Endothelial cell of hepatic sinusoid (primary cell): ENCODE measurements around the gene MBD5.

Source experiments
- in situ Hi-C: cut with HindIII; loops from 2 replicates; pipeline ENCODE4 v1.10.0; 2017; ENCODE audit warnings: low sequenced_read_pairs

The MBD5 gene

GRCh38 chr2:148108385-148108784 is 87.5 kb downstream of the MBD5 start:
- in situ Hi-C loops, result no loop called here

GRCh38 chr2:148110184-148110583 is 89.3 kb downstream of the MBD5 start:
- in situ Hi-C loops, result no loop called here

GRCh38 chr2:148122788-148123187 is 101.9 kb downstream of the MBD5 start:
- in situ Hi-C loops, result no loop called here

- in situ Hi-C loops, result no loop called here
These were observed 103.4 kb downstream of the MBD5 start for GRCh38 chr2:148124271-148124670.

- in situ Hi-C loops, result no loop called here
These were observed 109.7 kb downstream of the MBD5 start for GRCh38 chr2:148130581-148130980.

GRCh38 chr2:148132412-148132811 is 111.5 kb downstream of the MBD5 start:
- in situ Hi-C loops, result no loop called here

- in situ Hi-C loops, result no loop called here
These were observed 114.8 kb downstream of the MBD5 start for GRCh38 chr2:148135705-148136104.

GRCh38 chr2:148136441-148136840 is 115.5 kb downstream of the MBD5 start:
- in situ Hi-C loops, result no loop called here

- in situ Hi-C loops, result no loop called here
These were observed 141.1 kb downstream of the MBD5 start for GRCh38 chr2:148161909-148162435.

GRCh38 chr2:148162871-148163270 is 142.0 kb downstream of the MBD5 start:
- in situ Hi-C loops, result no loop called here

GRCh38 chr2:148165975-148166374 is 145.1 kb downstream of the MBD5 start:
- in situ Hi-C loops, result no loop called here

- in situ Hi-C loops, result no loop called here
These were observed 146.4 kb downstream of the MBD5 start for GRCh38 chr2:148167241-148167766.

GRCh38 chr2:148167855-148168254 is 147.0 kb downstream of the MBD5 start:
- in situ Hi-C loops, result no loop called here

GRCh38 chr2:148172131-148172753 is 151.4 kb downstream of the MBD5 start:
- in situ Hi-C loops, result no loop called here

- in situ Hi-C loops, result no loop called here
These were observed 152.3 kb downstream of the MBD5 start for GRCh38 chr2:148173168-148173567.

- in situ Hi-C loops, result no loop called here
These were observed 156.7 kb downstream of the MBD5 start for GRCh38 chr2:148177559-148177958.

GRCh38 chr2:148179724-148180123 is 158.8 kb downstream of the MBD5 start:
- in situ Hi-C loops, result no loop called here

GRCh38 chr2:148184976-148185375 is 164.1 kb downstream of the MBD5 start:
- in situ Hi-C loops, result no loop called here

- in situ Hi-C loops, result no loop called here
These were observed 174.0 kb downstream of the MBD5 start for GRCh38 chr2:148194882-148195281.

- in situ Hi-C loops, result no loop called here
These were observed 180.4 kb downstream of the MBD5 start for GRCh38 chr2:148201075-148202004.

GRCh38 chr2:148202237-148202636 is 181.3 kb downstream of the MBD5 start:
- in situ Hi-C loops, result no loop called here

GRCh38 chr2:148207111-148207510 is 186.2 kb downstream of the MBD5 start:
- in situ Hi-C loops, result no loop called here
